ENCODE results near the gene SPSB1.

Gene SPSB1

GRCh38 chr1:9249534-9250410, 42.9 kb upstream of the SPSB1 start:
- peak overlapping the region; percentile 40; the same call in 1 of the 2 replicates for H3K9ac ChIP-seq (ENCODE audit: low read depth, low read length)
- no peaks in the 10 kb centered on the region for H3K9me3 ChIP-seq (ENCODE audit: insufficient read depth, low read depth, low read length)
- peaks cover 37% of the 10 kb centered on the region for H3K4me1 ChIP-seq (ENCODE audit: insufficient read depth, low read length)
- H3K36me3 ChIP-seq (ENCODE audit: insufficient read depth, low read depth, low read length): no peaks in the 10 kb centered on the region
- no peaks in the 10 kb centered on the region for H3K27me3 ChIP-seq (ENCODE audit: insufficient read depth, low read length)
- no peak overlapping the region for H3K4me3 ChIP-seq (ENCODE audit: low read length)
- no peak overlapping the region for H3K27ac ChIP-seq (ENCODE audit: low read length)

GRCh38 chr1:9250411-9251381, 42.0 kb upstream of the SPSB1 start:
- Histone ChIP-seq H3K9me3 (ENCODE audit: insufficient read depth, low read depth, low read length) (no peaks in the 10 kb centered on the region), H3K36me3 (ENCODE audit: insufficient read depth, low read depth, low read length) (no peaks in the 10 kb centered on the region), H3K4me3 (ENCODE audit: low read length) (no peak overlapping the region), H3K4me1 (ENCODE audit: insufficient read depth, low read length) (peaks cover 37% of the 10 kb centered on the region), H3K9ac (ENCODE audit: low read depth, low read length) (no peak overlapping the region), H3K27ac (ENCODE audit: low read length) (no peak overlapping the region), H3K27me3 (ENCODE audit: insufficient read depth, low read length) (no peaks in the 10 kb centered on the region)

- Histone ChIP-seq H3K9ac (ENCODE audit: low read depth, low read length) (no peak overlapping the region), H3K27ac (ENCODE audit: low read length) (no peak overlapping the region), H3K4me3 (ENCODE audit: low read length) (no peak overlapping the region), H3K36me3 (ENCODE audit: insufficient read depth, low read depth, low read length) (no peaks in the 10 kb centered on the region), H3K9me3 (ENCODE audit: insufficient read depth, low read depth, low read length) (no peaks in the 10 kb centered on the region), H3K4me1 (ENCODE audit: insufficient read depth, low read length) (peaks cover 37% of the 10 kb centered on the region), H3K27me3 (ENCODE audit: insufficient read depth, low read length) (no peaks in the 10 kb centered on the region)
These were observed 41.2 kb upstream of the SPSB1 start for GRCh38 chr1:9251501-9251900.

- Histone ChIP-seq H3K27ac (ENCODE audit: low read length) (no peak overlapping the region), H3K4me1 (ENCODE audit: insufficient read depth, low read length) (peaks cover 37% of the 10 kb centered on the region), H3K4me3 (ENCODE audit: low read length) (peak overlapping the region; percentile 57), H3K27me3 (ENCODE audit: insufficient read depth, low read length) (no peaks in the 10 kb centered on the region), H3K9me3 (ENCODE audit: insufficient read depth, low read depth, low read length) (peaks cover under 1% of the 10 kb centered on the region; the same call in 1 of the 2 replicates), H3K36me3 (ENCODE audit: insufficient read depth, low read depth, low read length) (no peaks in the 10 kb centered on the region), H3K9ac (ENCODE audit: low read depth, low read length) (peak overlapping the region; percentile 50; the same call in 1 of the 2 replicates)
These were observed 39.7 kb upstream of the SPSB1 start for GRCh38 chr1:9253004-9253403.

GRCh38 chr1:9253453-9254105, 39.1 kb upstream of the SPSB1 start:
- Histone ChIP-seq H3K27me3 (ENCODE audit: insufficient read depth, low read length) (no peaks in the 10 kb centered on the region), H3K4me3 (ENCODE audit: low read length) (peak overlapping the region; percentile 57), H3K9ac (ENCODE audit: low read depth, low read length) (peak overlapping the region; percentile 50; the same call in 1 of the 2 replicates), H3K36me3 (ENCODE audit: insufficient read depth, low read depth, low read length) (no peaks in the 10 kb centered on the region), H3K4me1 (ENCODE audit: insufficient read depth, low read length) (peaks cover 37% of the 10 kb centered on the region), H3K27ac (ENCODE audit: low read length) (peak overlapping the region; percentile 33), H3K9me3 (ENCODE audit: insufficient read depth, low read depth, low read length) (peaks cover 6% of the 10 kb centered on the region; the same call in 1 of the 2 replicates)

- no peaks in the 10 kb centered on the region for H3K27me3 ChIP-seq (ENCODE audit: insufficient read depth, low read length)
- peaks cover 22% of the 10 kb centered on the region for H3K4me1 ChIP-seq (ENCODE audit: insufficient read depth, low read length)
- H3K36me3 ChIP-seq (ENCODE audit: insufficient read depth, low read depth, low read length): no peaks in the 10 kb centered on the region
- H3K9me3 ChIP-seq (ENCODE audit: insufficient read depth, low read depth, low read length): peaks cover 20% of the 10 kb centered on the region
- H3K4me3 ChIP-seq (ENCODE audit: low read length): no peak overlapping the region
- H3K27ac ChIP-seq (ENCODE audit: low read length): no peak overlapping the region
- no peak overlapping the region for H3K9ac ChIP-seq (ENCODE audit: low read depth, low read length)
These were observed 36.4 kb upstream of the SPSB1 start for GRCh38 chr1:9256332-9256731.

- Histone ChIP-seq H3K4me1 (ENCODE audit: insufficient read depth, low read length) (peaks cover 10% of the 10 kb centered on the region), H3K36me3 (ENCODE audit: insufficient read depth, low read depth, low read length) (no peaks in the 10 kb centered on the region), H3K4me3 (ENCODE audit: low read length) (no peak overlapping the region), H3K9ac (ENCODE audit: low read depth, low read length) (no peak overlapping the region), H3K27ac (ENCODE audit: low read length) (no peak overlapping the region), H3K27me3 (ENCODE audit: insufficient read depth, low read length) (no peaks in the 10 kb centered on the region), H3K9me3 (ENCODE audit: insufficient read depth, low read depth, low read length) (peaks cover 20% of the 10 kb centered on the region)
These were observed 34.8 kb upstream of the SPSB1 start for GRCh38 chr1:9257851-9258250.

- H3K4me1 ChIP-seq (ENCODE audit: insufficient read depth, low read length): peaks cover 4% of the 10 kb centered on the region; the same call in 1 of the 2 replicates
- no peak overlapping the region for H3K4me3 ChIP-seq (ENCODE audit: low read length)
- H3K27me3 ChIP-seq (ENCODE audit: insufficient read depth, low read length): no peaks in the 10 kb centered on the region
- H3K36me3 ChIP-seq (ENCODE audit: insufficient read depth, low read depth, low read length): no peaks in the 10 kb centered on the region
- no peak overlapping the region for H3K27ac ChIP-seq (ENCODE audit: low read length)
- H3K9ac ChIP-seq (ENCODE audit: low read depth, low read length): no peak overlapping the region
- H3K9me3 ChIP-seq (ENCODE audit: insufficient read depth, low read depth, low read length): peaks cover 20% of the 10 kb centered on the region
These were observed 34.1 kb upstream of the SPSB1 start for GRCh38 chr1:9258629-9259028.

GRCh38 chr1:9260059-9260766, 32.5 kb upstream of the SPSB1 start:
- Histone ChIP-seq H3K36me3 (ENCODE audit: insufficient read depth, low read depth, low read length) (no peaks in the 10 kb centered on the region), H3K9me3 (ENCODE audit: insufficient read depth, low read depth, low read length) (peaks cover 20% of the 10 kb centered on the region), H3K4me1 (ENCODE audit: insufficient read depth, low read length) (no peaks in the 10 kb centered on the region), H3K27ac (ENCODE audit: low read length) (no peak overlapping the region), H3K27me3 (ENCODE audit: insufficient read depth, low read length) (no peaks in the 10 kb centered on the region), H3K9ac (ENCODE audit: low read depth, low read length) (no peak overlapping the region), H3K4me3 (ENCODE audit: low read length) (no peak overlapping the region)

GRCh38 chr1:9261496-9261895, 31.2 kb upstream of the SPSB1 start:
- no peaks in the 10 kb centered on the region for H3K36me3 ChIP-seq (ENCODE audit: insufficient read depth, low read depth, low read length)
- no peak overlapping the region for H3K9ac ChIP-seq (ENCODE audit: low read depth, low read length)
- no peaks in the 10 kb centered on the region for H3K4me1 ChIP-seq (ENCODE audit: insufficient read depth, low read length)
- no peaks in the 10 kb centered on the region for H3K27me3 ChIP-seq (ENCODE audit: insufficient read depth, low read length)
- H3K9me3 ChIP-seq (ENCODE audit: insufficient read depth, low read depth, low read length): peaks cover 20% of the 10 kb centered on the region
- H3K4me3 ChIP-seq (ENCODE audit: low read length): no peak overlapping the region
- no peak overlapping the region for H3K27ac ChIP-seq (ENCODE audit: low read length)
